MM.1S (cell line): ENCODE results near the gene NRXN3.

Experiments
- CTCF ChIP-seq: fragments of 300-600 bp; sonication (generic); IDR thresholded peaks from 2 replicates; pipeline ENCODE4 v1.5.1; 2016; ENCODE audit warnings: antibody characterized with exemption, low read length, mixed read lengths
- EZH2 ChIP-seq: fragments of 300-600 bp; sonication (generic); optimal IDR thresholded peaks from 2 replicates; pipeline ENCODE3; 2017; ENCODE audit warnings: low read depth, mild to moderate bottlenecking, antibody characterized with exemption, low read length, mixed read lengths

GRCh38 chr14:78162202-78162601 is 8.0 kb upstream of the NRXN3 start:
- TF ChIP-seq CTCF (no peak), EZH2 (no peak)
